Nephron progenitor cell (in vitro differentiated cells): ENCODE results near the gene TRIM58.

ENCODE experiments used
- DNase-seq: peaks from one replicate; pipeline ENCODE4 v3.0.0; 2021
- H3K27ac Mint-ChIP-seq: 2 replicates; pipeline ENCODE4 v1.8.0; 2021; ENCODE audit warnings: mild to moderate bottlenecking, moderate library complexity, mixed read lengths
- H3K27me3 Mint-ChIP-seq: 2 replicates; pipeline ENCODE4 v1.8.0; 2021; ENCODE audit warnings: mild to moderate bottlenecking, low read depth, mixed read lengths; ENCODE audit not compliant: poor library complexity
- H3K36me3 Mint-ChIP-seq: 2 replicates; pipeline ENCODE4 v1.8.0; 2021; ENCODE audit warnings: low read depth, mixed read lengths
- H3K4me1 Mint-ChIP-seq: 2 replicates; pipeline ENCODE4 v1.8.0; 2021; ENCODE audit warnings: mixed read lengths
- H3K4me3 Mint-ChIP-seq: 2 replicates; pipeline ENCODE4 v1.8.0; 2021; ENCODE audit warnings: mild to moderate bottlenecking, moderate library complexity, mixed read lengths
- H3K9me3 Mint-ChIP-seq: 2 replicates; pipeline ENCODE4 v1.8.0; 2021; ENCODE audit warnings: mild to moderate bottlenecking, moderate library complexity, mixed read lengths
- CTCF ChIP-seq: fragments of 200-600 bp; sonication (generic); IDR thresholded peaks from 2 replicates; pipeline ENCODE4 v1.5.0; 2021; ENCODE audit warnings: antibody characterized with exemption

Gene TRIM58

GRCh38 chr1:247857069-247857984 is at the start of gene TRIM58:
Gene TRIM58 (plus strand): TSS chr1:247857187. CDS start chr1:247857247, 60 bp downstream.
- Mint-ChIP-seq H3K36me3 (no peaks in the 10 kb centered on the region), H3K27me3 (peaks cover 54% of the 10 kb centered on the region), H3K27ac (no peak within 1 kb of the TSS), H3K4me1 (no peaks in the 10 kb centered on the region), H3K4me3 (peak within 1 kb of the TSS; percentile 78), H3K9me3 (peaks cover 62% of the 10 kb centered on the region)
- TF ChIP-seq CTCF, result no peak
- peak; percentile 68 for DNase-seq

GRCh38 chr1:247812637-247813036 is 44.4 kb upstream of the TRIM58 start:
- no peak for DNase-seq
- H3K4me1 Mint-ChIP-seq, result no peaks in the 10 kb centered on the region
- H3K4me3 Mint-ChIP-seq, result no peak overlapping the region
- no peak overlapping the region for H3K27ac Mint-ChIP-seq
- no peaks in the 10 kb centered on the region for H3K36me3 Mint-ChIP-seq
- no peak for TF ChIP-seq CTCF
- peaks cover 16% of the 10 kb centered on the region for H3K9me3 Mint-ChIP-seq
- H3K27me3 Mint-ChIP-seq, result peaks cover 4% of the 10 kb centered on the region

GRCh38 chr1:247822060-247822459 is 34.9 kb upstream of the TRIM58 start:
- no peak for DNase-seq
- no peak overlapping the region for H3K4me3 Mint-ChIP-seq
- no peaks in the 10 kb centered on the region for H3K4me1 Mint-ChIP-seq

GRCh38 chr1:247824023-247824422 is 33.0 kb upstream of the TRIM58 start, which contains the start of gene OR14A16:
Gene OR14A16 (minus strand): TSS chr1:247824119. CDS start chr1:247815729, 8,390 bp downstream.
- no peaks in the 10 kb centered on the region for H3K36me3 Mint-ChIP-seq
- no peak within 1 kb of the TSS for H3K27ac Mint-ChIP-seq
- H3K9me3 Mint-ChIP-seq, result peaks cover 23% of the 10 kb centered on the region
- H3K4me1 Mint-ChIP-seq, result no peaks in the 10 kb centered on the region
- no peak for TF ChIP-seq CTCF
- no peak within 1 kb of the TSS for H3K4me3 Mint-ChIP-seq
- no peaks in the 10 kb centered on the region for H3K27me3 Mint-ChIP-seq
- no peak for DNase-seq

More at GRCh38 chr1:247822060-247822459, 34.9 kb upstream of the TRIM58 start:
- peaks cover 27% of the 10 kb centered on the region for H3K9me3 Mint-ChIP-seq
- no peaks in the 10 kb centered on the region for H3K36me3 Mint-ChIP-seq
- no peak for TF ChIP-seq CTCF
- no peaks in the 10 kb centered on the region for H3K27me3 Mint-ChIP-seq
- no peak overlapping the region for H3K27ac Mint-ChIP-seq

DNA sequence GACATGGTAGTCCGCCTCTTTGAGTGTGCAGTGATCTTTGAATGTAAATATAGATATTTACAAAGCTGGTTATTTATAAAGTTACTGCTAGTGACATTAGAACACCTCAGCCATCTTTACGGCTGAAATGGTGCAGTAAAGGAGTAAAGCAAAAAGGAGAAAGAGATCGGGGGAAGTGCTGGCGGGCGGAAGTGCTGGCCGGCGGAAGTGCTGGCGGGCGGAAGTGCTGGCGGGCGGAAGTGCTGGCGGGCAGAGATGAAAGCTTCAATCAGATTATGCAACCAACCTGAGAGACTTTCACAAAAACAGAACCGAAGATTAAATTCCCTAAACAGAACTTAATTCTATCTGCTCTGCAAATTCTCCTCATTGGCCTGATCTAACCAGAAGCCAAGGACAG is 31.6 kb upstream of the TRIM58 start:
- DNase-seq, result no peak
- no peak for TF ChIP-seq CTCF
- Mint-ChIP-seq H3K9me3 (peaks cover 19% of the 10 kb centered on the region), H3K27ac (no peak overlapping the region), H3K4me1 (no peaks in the 10 kb centered on the region), H3K36me3 (no peaks in the 10 kb centered on the region), H3K4me3 (no peak overlapping the region), H3K27me3 (no peaks in the 10 kb centered on the region)

DNA sequence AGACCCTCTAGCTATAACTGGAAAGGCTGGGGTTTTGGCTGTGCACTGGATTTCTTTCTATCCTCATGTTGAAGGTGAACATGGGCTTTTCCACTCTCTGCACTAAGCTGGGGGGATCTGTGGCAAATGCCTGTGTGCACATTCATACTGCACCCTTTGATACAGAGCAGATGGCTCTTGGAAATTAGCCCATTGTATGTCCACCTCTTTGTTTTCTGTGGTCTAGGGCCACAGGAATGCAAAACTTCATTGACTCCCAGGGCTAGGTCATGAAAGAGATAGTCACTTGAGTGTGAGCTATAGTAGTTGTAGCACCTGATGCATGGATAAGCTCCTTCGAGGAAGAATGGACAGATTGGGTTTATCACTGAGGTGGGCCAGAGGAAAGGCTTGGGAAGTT is 27.3 kb upstream of the TRIM58 start:
- peaks cover 34% of the 10 kb centered on the region for H3K9me3 Mint-ChIP-seq
- DNase-seq, result no peak
- H3K4me3 Mint-ChIP-seq, result no peak overlapping the region
- H3K4me1 Mint-ChIP-seq, result no peaks in the 10 kb centered on the region
- H3K27ac Mint-ChIP-seq, result no peak overlapping the region
- peaks cover 9% of the 10 kb centered on the region for H3K27me3 Mint-ChIP-seq
- TF ChIP-seq CTCF, result no peak
- no peaks in the 10 kb centered on the region for H3K36me3 Mint-ChIP-seq
